HG03066 (cell line): ENCODE data around the gene FAAP20.
"Not testable (repeated sequence)": the region's sequence is repeated elsewhere in the genome, so short reads cannot be mapped to it uniquely, and the experiment has no call there.

Experiments used
- ATAC-seq: cut with Tn5 transposase; IDR thresholded peaks from one replicate; pipeline ENCODE4 v1.9.1; 2021; ENCODE audit warnings: low read depth; ENCODE audit not compliant: unreplicated experiment

FAAP20 gene

DNA sequence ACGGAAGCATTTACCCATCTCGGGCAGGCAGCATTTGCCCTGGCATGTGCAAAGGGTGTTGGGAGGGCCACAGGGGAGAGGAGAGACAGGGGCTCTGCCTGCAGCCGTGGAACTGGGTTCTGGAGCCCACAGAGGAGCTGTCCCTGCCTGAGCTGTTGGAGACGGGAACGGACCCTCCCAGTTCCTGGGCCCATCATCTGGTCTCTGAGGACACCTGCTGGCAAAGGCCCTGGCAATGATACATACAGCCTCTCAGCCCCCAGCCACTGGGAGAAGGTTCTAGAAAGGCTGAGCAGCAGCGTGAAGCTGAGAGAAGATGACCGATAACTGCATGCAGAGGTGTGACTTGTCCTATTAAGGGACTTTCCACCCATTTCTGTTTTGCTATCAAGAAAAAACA is 31.4 kb downstream of the FAAP20 start:
- ATAC-seq = no peak

DNA sequence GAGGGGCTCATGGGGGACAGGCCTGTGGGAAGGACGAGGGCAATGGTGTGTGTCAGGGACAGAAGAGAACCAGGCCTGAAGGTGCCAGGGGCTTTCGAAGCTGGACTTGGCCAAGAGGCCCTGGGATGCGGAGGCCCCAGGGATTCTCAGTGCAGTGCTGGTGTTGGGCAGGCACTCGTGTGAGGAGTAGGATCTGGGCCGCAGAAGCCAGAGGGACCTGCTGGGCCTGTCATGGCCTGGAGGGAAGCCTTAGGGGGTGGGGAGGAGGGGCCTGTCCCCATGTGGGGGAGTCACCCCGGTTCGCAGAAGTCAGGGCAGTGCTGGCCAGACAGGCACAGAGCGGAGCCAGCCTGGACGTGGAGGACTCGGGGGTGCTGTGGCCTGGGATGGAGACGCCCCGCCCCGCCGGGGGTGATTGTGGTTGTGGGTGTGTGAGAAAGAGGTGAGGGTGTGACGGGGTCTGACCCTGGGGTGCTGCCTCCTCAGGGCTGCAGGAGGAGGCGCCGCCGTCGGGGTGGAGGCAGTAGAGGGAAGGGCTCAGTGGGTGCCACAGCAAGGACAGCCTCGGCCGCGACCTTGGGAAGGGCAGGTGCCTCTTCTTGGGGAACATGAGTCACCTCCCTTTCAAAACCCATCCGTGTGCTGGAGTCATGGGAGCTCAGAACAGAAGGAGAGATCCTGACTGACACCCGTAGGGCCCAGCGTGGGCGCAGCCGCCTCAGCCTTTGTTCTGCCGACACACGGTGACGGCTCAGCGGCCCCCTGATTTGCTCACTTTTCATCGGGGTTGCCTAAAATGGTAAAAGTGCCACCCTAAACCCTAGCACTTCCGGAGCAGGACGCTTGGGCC is 33.9 kb downstream of the FAAP20 start:
- ATAC-seq = no peak

DNA sequence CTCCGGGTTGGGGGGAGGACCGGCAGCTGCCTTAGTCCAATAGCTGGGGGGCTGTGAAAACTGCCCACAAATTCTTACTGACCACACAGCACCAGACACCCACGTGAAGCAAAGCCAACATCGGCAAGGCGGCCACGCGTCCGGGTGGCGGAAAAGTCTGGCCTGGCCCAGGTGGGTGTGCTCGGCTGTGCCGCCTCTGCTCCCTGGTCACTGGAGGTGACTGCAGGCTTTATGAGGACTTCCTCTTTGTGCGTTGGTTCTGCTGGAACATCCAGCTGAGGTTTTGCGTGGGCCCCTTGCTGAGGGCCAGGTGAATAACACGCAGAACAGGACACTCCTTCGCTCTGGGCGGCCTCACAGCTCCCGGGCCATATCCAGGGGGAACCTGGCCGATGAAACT is 35.4 kb downstream of the FAAP20 start:
- no peak for ATAC-seq

DNA sequence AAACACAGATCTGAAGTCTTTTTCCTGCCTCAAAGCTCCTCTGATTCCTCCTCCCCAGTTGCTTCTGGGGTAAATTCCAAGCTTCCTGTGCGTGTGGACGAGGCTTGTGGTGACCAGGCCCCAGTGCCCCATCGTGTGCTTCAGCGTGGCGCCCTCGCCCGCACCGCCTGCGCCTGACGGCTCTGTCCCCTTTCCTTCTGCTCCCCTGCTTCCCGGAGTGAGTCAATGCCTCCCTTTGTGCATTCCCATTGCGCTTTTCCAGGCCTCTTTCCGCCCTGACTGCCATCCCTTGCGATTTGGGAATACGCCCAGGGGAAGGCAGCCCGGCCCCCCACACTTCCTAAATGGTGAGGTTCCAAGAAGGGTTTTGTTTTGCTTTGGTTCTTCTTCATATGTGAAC is 36.3 kb downstream of the FAAP20 start:
- ATAC-seq = no peak

DNA sequence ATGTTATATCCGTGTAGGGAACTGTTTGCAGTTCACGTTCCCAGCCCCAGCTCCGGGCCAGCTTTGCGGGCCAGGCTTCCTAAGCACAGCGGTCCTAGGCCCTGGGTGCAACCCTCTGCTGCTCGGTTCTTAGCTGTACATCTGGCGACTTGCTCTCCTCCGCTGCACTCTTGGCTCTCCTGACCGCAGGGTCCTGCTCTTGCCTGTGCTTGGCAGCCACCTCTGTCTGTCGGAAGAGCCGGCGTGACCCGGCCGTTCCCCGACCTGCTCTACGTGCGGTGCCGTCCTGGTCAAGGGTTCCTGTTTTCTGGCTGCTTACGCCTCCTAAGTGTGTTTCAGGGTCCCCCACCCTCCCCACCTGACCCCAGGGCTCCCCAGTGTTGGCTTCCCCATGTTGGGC is 36.7 kb downstream of the FAAP20 start:
- ATAC-seq = no peak

DNA sequence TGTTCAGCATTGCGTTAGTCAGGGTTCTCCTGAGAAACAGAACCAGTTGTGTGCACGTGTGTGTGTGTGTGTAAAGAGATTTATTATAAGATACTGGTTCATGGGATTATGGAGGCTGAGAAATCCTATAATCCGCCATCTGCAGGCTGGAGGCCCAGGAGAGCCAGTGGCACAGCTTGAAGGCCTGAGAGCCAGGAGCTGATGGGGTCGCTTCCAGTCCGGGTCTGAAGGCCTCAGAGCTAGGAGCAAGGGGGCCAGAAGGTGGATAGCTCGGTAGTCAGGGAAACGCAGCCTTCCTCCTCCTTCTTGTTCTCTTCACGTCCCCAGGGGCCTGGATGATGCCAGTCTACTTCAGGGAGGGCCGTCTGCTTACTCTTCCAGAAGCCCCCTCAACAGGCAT is 37.7 kb downstream of the FAAP20 start:
- ATAC-seq = no peak

DNA sequence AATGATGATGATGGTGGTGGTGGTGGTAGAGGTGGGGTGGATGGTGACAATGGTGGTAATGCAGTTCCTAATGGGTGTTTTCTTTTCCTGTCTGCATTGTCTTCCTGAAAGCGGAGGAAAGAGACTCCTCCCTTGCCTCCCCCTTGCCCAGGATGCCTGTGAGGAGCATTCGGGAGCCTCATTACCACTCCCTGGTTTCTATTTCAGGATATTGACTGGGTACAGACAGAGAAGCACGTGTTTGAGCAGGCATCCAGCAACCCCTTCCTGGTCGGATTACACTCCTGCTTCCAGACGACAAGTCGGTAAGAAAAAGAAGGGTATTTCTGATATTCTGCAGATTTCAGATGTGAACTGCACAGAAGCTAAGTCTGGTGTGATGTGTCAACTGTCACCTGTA is 38.8 kb downstream of the FAAP20 start:
- ATAC-seq = no peak

DNA sequence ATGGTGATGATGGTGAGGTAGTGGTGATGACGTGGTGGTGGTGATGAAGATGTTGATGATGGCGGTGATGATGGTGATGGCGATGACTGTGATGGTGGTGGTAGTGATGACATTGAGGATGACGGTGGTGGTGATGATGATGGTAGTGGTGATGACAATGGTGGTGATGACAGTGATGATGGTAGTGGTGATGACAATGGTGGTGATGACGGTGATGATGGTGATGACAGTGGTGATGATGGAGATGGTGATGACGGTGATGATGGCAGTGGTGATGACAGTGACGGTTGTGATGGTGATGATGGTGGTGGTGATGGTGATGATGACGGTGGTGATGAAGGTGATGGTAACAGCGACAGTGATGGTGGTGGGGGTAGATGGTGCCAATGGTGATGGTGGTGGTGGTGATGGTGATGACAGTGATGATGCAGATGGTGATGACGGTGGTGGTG is 39.4 kb downstream of the FAAP20 start:
- no peak for ATAC-seq

DNA sequence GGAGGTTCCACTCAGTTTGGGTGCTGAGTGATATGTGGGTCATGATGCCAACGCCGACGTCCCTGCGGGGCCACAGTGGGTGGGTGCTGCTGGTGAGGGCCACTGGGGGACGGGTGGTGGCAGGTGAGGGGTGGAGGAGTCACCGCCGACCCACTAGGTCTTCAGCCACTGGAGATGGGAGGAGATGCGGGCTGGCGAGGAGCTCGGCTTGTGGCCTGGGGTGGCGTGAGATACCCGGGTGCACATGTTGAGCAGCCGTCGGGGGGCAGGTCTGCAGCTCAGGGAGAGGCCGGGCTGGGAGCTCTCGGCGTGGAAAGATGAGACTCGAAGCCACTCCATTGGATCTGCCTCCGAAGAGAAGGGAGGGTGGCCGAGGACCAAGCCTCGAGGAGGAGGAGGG is 40.5 kb downstream of the FAAP20 start:
- no peak for ATAC-seq

DNA sequence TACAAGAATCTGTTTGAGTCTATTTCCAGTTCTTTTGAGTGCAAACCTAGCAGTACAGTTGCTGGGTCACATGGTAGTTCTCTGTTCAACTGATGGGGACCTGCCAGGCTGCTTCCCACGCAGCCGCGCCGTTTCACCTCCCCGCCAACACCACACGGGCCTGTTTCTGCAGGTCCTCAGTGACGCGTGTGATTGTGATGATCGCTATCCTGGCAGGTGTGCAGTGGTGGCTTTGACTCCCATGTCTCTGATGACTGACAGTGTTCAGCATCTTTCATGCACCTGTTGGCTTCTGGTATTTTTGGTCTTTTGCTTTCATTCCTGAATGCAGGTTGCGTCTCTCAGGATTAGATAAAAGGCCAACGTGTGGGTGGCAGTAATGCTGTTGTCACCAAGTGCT is 41.6 kb downstream of the FAAP20 start:
- ATAC-seq = no peak

DNA sequence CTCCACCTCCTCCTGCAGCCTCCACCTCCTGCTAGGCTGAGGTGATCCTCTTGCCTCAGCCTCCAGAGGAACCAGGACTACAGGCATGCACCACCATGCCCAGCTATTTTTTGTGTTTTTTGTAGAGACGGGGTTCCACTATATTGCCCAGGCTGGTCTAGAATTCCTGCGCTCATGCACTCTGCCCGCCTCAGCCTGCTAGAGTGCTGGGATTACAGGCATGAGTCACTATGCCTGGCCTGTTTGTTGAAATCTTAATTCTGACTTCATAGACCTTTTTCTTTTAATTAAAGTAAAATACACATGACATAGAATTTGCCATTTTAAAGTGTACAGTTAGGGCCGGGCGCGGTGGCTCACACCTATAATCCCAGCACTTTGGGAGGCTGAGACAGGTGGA is 42.7 kb downstream of the FAAP20 start:
- ATAC-seq = no peak

DNA sequence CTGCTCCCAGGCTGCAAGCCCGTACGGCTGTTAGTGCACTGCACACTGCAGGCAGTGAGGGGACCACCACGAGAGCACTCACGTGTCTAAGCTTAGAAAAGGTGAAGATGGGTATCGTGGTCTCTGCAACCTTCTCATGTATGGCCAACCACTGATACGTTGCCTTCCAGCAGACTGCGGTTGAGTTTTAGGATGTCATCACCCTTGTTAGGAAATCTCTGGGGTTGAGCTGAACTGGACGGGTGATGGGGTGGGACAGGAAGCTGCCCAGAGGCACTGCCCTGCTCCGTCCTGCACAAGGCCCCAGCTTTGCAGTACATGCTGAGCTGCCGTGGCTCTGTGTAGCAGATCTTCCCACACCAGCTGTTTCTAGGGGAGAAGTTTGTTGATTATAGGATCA is 43.3 kb downstream of the FAAP20 start:
- ATAC-seq = no peak

DNA sequence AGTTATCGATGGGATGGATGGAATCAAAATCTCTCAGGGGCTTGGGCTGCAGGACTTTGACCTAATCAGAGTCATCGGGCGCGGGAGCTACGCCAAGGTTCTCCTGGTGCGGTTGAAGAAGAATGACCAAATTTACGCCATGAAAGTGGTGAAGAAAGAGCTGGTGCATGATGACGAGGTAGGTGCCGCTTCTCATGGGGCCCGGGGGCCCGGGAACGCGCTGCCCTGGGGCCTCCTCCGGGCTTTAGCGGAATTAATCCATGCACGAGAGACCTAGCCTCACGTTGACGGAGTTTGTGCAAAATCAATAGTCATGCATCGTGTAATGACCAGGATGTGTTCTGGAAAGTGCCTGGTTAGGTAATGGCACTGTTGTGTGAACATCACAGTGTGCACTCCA is 43.8 kb downstream of the FAAP20 start:
- no peak for ATAC-seq

DNA sequence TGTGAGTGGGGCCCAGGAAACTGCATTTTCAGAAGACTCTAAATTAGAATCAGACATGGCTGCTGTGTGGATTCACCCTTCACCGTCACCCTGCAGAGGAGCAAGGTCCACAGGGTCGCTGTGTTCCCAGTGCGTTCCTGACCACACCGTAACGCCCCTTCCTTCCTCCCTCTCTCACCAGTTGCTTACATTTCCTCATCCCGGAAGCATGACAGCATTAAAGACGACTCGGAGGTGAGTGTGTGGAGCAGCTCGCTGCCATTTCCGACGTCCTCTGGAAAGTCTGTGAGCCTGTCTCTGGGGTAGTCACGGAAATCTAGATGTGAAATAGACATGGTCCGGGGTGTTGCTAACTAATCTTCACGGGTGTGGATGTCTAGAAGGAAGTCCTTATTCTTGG is 45.9 kb downstream of the FAAP20 start:
- no peak for ATAC-seq

DNA sequence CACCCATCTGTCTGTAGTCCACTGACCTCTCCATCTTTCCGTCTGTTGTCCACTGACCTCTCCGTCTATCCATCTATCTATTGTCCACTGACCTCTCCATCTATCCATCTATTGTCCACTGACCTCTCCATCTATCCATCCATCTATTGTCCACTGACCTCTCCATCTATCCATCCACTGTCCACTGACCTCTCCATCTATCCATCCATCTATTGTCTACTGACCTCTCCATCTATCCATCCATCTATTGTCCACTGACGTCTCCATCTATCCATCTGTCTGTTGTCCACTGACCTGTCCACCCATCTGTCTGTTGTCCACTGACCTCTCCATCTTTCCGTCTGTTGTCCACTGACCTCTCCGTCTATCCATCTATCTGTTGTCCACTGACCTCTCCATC is 46.7 kb downstream of the FAAP20 start:
- not testable (repeated sequence) for ATAC-seq

DNA sequence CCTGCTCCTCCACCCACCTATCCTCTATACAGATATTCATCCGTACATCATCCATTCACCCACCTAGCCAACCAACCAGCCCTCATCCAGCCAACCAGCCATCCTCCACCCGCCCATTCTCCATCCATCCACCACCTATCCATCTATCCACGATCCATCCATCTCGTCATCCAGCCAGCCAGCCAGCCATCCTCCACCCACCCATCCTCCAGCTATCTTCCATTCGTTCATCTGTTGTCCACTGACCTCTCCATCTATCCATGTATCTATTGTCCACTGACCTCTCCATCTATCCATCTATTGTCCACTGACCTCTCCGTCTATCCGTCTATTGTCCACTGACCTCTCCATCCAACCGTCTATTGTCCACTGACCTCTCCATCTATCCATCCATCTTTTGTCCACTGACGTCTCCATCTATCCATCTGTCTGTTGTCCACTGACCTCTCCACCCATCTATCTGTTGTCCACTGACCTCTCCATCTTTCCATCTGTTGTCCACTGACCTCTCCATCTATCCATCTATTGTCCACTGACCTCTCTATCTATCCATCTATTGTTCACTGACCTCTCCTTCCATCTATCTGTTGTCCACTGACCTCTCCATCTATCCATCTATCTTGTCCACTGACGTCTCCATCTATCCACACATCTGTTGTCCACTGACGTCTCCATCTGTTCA is 47.6 kb downstream of the FAAP20 start:
- no peak for ATAC-seq

DNA sequence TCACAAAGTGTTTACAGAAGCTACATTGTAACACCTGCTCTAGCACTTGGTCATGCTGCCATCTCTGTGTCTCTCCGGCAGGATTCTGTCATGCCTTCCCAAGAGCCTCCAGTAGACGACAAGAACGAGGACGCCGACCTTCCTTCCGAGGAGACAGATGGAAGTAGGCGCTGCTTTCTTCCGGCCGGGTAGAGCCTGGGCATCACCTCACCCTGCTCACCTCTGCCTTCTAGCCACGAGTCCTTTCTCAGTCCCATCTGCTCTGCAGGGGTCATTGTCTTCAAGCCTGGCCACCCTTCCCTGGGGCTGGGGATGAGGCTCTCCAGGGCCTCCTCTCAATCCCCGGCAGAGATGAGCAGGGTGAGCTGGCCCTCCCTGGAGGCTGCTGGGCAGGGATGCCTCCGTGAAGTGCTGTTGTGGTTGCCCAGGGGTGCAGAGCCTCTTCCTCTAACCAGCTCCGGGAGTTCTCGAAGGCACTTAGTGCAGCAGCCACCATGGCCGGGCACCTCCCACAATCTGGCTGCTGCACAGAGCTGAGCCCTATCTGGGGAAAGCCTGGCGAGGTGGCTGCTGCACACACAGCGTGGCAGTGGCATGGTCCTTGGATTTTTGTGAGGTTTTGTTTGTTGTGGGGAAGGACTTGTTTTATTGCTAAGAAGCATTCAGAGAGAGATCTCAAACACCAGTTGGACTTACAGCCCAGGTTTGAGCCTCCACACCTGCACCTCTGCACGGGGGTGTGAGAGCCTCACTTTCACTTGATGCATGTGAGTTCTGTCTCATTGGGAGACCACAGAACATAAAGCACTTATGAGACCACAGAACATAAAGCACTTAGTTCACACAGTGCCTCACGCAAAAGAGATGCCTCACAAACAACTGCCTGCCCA is 48.4 kb downstream of the FAAP20 start:
- no peak for ATAC-seq

DNA sequence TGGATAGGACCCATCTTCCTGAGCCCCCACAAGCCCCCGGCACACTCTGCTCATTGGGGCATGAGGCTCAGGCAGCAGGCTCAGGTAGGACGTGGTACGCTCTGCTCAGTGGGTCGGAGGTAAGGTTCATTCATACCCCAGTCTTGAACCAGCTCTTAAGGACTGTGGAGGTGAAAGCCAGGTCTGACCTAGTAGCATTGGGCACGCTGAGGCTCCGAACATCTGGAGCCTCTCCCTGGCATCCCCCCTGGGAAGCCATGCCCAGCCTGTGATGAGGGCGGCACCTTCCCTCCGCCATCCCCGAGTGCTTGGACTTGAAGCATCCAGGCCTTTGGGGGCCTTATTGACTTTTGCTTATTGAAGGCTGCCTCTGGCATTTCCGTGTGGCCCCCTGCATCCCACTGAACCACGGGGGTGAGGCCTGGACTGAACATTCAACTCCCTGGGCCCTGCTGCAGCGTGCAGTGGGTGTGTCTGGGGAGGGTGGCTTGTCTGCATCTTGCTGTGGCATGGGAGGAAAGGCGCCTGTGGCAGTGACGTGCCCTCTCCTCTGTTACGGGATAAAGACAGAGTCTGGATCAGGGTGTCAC is 50.0 kb downstream of the FAAP20 start:
- no peak for ATAC-seq

DNA sequence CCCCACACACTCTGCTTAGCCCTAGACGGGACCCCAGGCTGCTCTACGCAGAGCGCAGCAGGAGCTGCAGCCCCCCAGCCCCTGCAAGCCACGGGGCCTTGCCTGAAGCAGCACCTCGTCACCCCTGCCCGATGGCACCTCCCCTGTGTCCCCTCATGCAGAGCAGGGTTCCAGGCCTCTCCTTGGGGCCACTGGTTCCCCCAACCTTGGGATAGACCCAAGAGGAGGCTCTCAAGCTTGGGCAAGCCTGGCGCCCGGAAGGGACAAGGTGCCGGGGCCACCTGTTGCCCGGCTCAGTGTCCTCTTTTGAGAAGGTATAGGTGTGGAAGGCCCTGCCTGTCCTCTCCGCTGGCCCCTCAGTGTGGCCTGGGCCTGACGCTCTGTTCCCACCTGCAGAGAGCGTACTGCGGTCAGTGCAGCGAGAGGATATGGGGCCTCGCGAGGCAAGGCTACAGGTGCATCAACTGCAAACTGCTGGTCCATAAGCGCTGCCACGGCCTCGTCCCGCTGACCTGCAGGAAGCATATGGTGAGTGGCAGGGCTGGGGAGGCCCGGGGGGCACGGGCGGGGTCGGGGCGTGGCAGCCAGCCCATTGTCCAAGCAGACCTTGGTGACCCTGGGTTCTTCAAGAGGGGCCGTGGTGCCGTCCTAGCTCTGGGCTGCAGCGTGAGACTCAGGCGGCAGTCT is 50.6 kb downstream of the FAAP20 start:
- no peak for ATAC-seq

DNA sequence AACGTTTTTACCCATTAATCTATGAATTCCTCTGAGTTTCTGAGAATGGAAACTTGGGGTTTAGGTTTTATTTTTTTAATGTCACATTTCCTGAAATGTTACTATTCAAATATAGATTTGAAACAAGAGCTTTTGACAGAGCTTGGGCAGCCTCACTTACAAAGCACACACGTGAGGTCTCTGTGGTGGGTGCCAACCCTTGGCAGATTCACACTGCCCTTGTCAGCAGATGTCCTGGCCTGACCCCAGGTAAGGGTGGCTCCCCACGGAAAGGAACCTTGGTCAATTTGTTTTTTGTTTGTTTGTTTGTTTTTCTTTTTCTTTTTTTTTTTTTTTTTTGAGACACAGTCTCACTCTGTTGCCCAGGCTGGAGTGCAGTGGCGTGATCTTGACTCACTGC is 53.5 kb downstream of the FAAP20 start:
- no peak for ATAC-seq
